HEK293 (cell line): ENCODE data around the gene PTTG1.

ENCODE experiments used
- CTCF ChIA-PET: fragments of 350-600 bp; formaldehyde crosslinking; extraction: SDS; loops from one replicate; lab custom pipeline; 2021; ENCODE audit warnings: antibody characterized with exemption; lab: Yijun Ruan, JAX
- POLR2A ChIA-PET: fragments of 300-600 bp; formaldehyde crosslinking; extraction: SDS; loops from one replicate; lab custom pipeline; 2020; ENCODE audit warnings: antibody characterized with exemption, inconsistent platforms; lab: Yijun Ruan, JAX
- H3K27ac ChIP-seq: fragments of 200-500 bp; sonication (Bioruptor generic); 2 replicates; pipeline ENCODE4 v1.5.1; 2014; ENCODE audit warnings: low read depth, low read length, control low read depth, inconsistent platforms; ENCODE audit errors: extremely low read depth
- H3K36me3 ChIP-seq, 2 experiments: fragments of 200-500 bp in 1 of 2; sonication (Bioruptor generic) in 1 of 2; 1 replicate in 1 of 2; 2 replicates in 1 of 2; pipeline ENCODE4 v1.5.1; 2014 to 2017; ENCODE audit warnings: inconsistent platforms in 2 of 2, low read length in 2 of 2; ENCODE audit not compliant: control insufficient read depth in 2 of 2, insufficient read depth in 1 of 2
- H3K4me1 ChIP-seq: fragments of 200-500 bp; sonication (Bioruptor generic); 2 replicates; pipeline ENCODE4 v1.5.1; 2014; ENCODE audit warnings: mild to moderate bottlenecking, low read length, inconsistent platforms; ENCODE audit not compliant: control insufficient read depth, insufficient read depth
- H3K4me3 ChIP-seq: 2 replicates; pipeline ENCODE4 v1.5.1; 2011; ENCODE audit warnings: low read depth, mild to moderate bottlenecking, control low read depth, low read length, moderate library complexity
- H3K9me3 ChIP-seq: fragments of 200-500 bp; sonication (Bioruptor generic); 2 replicates; pipeline ENCODE4 v1.5.1; 2014; ENCODE audit warnings: low read depth, low read length, inconsistent platforms; ENCODE audit not compliant: control insufficient read depth, insufficient read depth
- BCL11B ChIP-seq: fragments of 450-650 bp; formaldehyde crosslinking; IDR thresholded peaks from 2 replicates; pipeline ENCODE4 v1.5.1; 2016; ENCODE audit warnings: low read depth, missing biosample characterization, missing genetic modification characterization
- HOXA7 ChIP-seq: sonication (generic); formaldehyde crosslinking; IDR thresholded peaks from 2 replicates; pipeline ENCODE4 v1.8.1; 2022; ENCODE audit warnings: missing genetic modification reagents, borderline replicate concordance
- IKZF3 ChIP-seq: fragments of 450-650 bp; IDR thresholded peaks from 2 replicates; pipeline ENCODE4 v1.5.0; 2018; ENCODE audit warnings: missing biosample characterization, mild to moderate bottlenecking, missing genetic modification characterization, moderate library complexity
- KLF10 ChIP-seq: fragments of 450-650 bp; IDR thresholded peaks from 2 replicates; pipeline ENCODE4 v1.5.1; 2018; ENCODE audit warnings: missing biosample characterization, mild to moderate bottlenecking, missing genetic modification characterization
- YY1 ChIP-seq: fragments of 450-650 bp; formaldehyde crosslinking; IDR thresholded peaks from 2 replicates; pipeline ENCODE4 v1.5.1; 2018; ENCODE audit warnings: missing biosample characterization, missing genetic modification characterization
- ZFP41 ChIP-seq: fragments of 450-650 bp; formaldehyde crosslinking; IDR thresholded peaks from 2 replicates; pipeline ENCODE4 v1.5.1; 2016; ENCODE audit warnings: missing biosample characterization, missing genetic modification characterization, borderline replicate concordance
- ZNF10 ChIP-seq: fragments of 450-650 bp; formaldehyde crosslinking; IDR thresholded peaks from 2 replicates; pipeline ENCODE4 v1.5.1; 2017; ENCODE audit warnings: missing biosample characterization, missing genetic modification characterization
- ZNF133 ChIP-seq: fragments of 450-650 bp; formaldehyde crosslinking; IDR thresholded peaks from 2 replicates; pipeline ENCODE4 v1.5.1; 2016; ENCODE audit warnings: missing biosample characterization, missing genetic modification characterization
- ZNF146 ChIP-seq: fragments of 450-650 bp; formaldehyde crosslinking; IDR thresholded peaks from 2 replicates; pipeline ENCODE4 v1.5.1; 2016; ENCODE audit warnings: missing biosample characterization, missing genetic modification characterization
- ZNF19 ChIP-seq: fragments of 450-650 bp; formaldehyde crosslinking; IDR thresholded peaks from 2 replicates; pipeline ENCODE4; 2016; ENCODE audit warnings: missing biosample characterization, missing genetic modification characterization, low read depth
- ZNF2 ChIP-seq: fragments of 450-650 bp; formaldehyde crosslinking; IDR thresholded peaks from 2 replicates; pipeline ENCODE4 v1.5.1; 2016; ENCODE audit warnings: missing biosample characterization, missing genetic modification characterization
- ZNF202 ChIP-seq: fragments of 450-650 bp; formaldehyde crosslinking; IDR thresholded peaks from 2 replicates; pipeline ENCODE4 v1.5.1; 2016; ENCODE audit warnings: missing biosample characterization, missing genetic modification characterization, borderline replicate concordance
- ZNF302 ChIP-seq: fragments of 450-650 bp; formaldehyde crosslinking; IDR thresholded peaks from 2 replicates; pipeline ENCODE4 v1.5.1; 2016; ENCODE audit warnings: missing biosample characterization, missing genetic modification characterization, low read depth
- ZNF354C ChIP-seq: fragments of 450-650 bp; formaldehyde crosslinking; IDR thresholded peaks from 2 replicates; pipeline ENCODE4 v1.5.1; 2016; ENCODE audit warnings: missing biosample characterization, missing genetic modification characterization, low read depth, borderline replicate concordance
- ZNF560 ChIP-seq: fragments of 450-650 bp; formaldehyde crosslinking; IDR thresholded peaks from 2 replicates; pipeline ENCODE4 v1.5.1; 2017; ENCODE audit warnings: missing biosample characterization, missing genetic modification characterization, borderline replicate concordance
- ZNF610 ChIP-seq: fragments of 450-650 bp; formaldehyde crosslinking; IDR thresholded peaks from 2 replicates; pipeline ENCODE4 v1.5.1; 2016; ENCODE audit warnings: missing biosample characterization, missing genetic modification characterization, borderline replicate concordance
- ZNF701 ChIP-seq: fragments of 450-650 bp; formaldehyde crosslinking; IDR thresholded peaks from 2 replicates; pipeline ENCODE4 v1.5.1; 2016; ENCODE audit warnings: missing biosample characterization, missing genetic modification characterization
- TF ChIP-seq, protein P1 (sequence below): fragments of 450-650 bp; formaldehyde crosslinking; IDR thresholded peaks from 2 replicates; pipeline ENCODE4 v1.5.1; 2016; ENCODE audit warnings: missing biosample characterization, missing genetic modification characterization, borderline replicate concordance
- TF ChIP-seq, protein P2 (sequence below): fragments of 450-650 bp; formaldehyde crosslinking; optimal IDR thresholded peaks from 2 replicates; pipeline ENCODE3; 2016; ENCODE audit warnings: missing biosample characterization, mild to moderate bottlenecking, missing genetic modification characterization
- TF ChIP-seq, protein P3 (sequence below): fragments of 450-650 bp; formaldehyde crosslinking; IDR thresholded peaks from 2 replicates; pipeline ENCODE4 v1.5.1; 2016; ENCODE audit warnings: missing biosample characterization, missing genetic modification characterization

The PTTG1 gene

DNA sequence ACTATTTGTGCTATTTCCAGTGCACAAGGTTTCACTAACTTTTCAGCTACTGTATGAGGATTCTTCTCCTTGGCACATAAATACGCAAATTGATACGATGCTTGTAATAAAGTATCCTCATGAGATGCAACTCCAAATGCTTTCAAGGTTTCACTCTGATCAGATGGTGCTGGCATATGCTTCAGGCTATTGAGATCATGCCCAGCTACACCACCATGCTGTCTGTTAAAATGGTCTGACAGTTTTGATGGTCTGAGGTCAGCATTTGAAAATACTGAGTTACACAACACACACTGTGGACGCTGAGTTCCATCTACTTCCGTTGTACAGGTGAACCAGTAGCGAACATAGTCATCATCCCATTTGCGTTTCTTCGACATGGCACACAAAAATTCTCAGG, 26.5 kb upstream of the PTTG1 start (continued):
- TF ChIP-seq, protein P1, sequence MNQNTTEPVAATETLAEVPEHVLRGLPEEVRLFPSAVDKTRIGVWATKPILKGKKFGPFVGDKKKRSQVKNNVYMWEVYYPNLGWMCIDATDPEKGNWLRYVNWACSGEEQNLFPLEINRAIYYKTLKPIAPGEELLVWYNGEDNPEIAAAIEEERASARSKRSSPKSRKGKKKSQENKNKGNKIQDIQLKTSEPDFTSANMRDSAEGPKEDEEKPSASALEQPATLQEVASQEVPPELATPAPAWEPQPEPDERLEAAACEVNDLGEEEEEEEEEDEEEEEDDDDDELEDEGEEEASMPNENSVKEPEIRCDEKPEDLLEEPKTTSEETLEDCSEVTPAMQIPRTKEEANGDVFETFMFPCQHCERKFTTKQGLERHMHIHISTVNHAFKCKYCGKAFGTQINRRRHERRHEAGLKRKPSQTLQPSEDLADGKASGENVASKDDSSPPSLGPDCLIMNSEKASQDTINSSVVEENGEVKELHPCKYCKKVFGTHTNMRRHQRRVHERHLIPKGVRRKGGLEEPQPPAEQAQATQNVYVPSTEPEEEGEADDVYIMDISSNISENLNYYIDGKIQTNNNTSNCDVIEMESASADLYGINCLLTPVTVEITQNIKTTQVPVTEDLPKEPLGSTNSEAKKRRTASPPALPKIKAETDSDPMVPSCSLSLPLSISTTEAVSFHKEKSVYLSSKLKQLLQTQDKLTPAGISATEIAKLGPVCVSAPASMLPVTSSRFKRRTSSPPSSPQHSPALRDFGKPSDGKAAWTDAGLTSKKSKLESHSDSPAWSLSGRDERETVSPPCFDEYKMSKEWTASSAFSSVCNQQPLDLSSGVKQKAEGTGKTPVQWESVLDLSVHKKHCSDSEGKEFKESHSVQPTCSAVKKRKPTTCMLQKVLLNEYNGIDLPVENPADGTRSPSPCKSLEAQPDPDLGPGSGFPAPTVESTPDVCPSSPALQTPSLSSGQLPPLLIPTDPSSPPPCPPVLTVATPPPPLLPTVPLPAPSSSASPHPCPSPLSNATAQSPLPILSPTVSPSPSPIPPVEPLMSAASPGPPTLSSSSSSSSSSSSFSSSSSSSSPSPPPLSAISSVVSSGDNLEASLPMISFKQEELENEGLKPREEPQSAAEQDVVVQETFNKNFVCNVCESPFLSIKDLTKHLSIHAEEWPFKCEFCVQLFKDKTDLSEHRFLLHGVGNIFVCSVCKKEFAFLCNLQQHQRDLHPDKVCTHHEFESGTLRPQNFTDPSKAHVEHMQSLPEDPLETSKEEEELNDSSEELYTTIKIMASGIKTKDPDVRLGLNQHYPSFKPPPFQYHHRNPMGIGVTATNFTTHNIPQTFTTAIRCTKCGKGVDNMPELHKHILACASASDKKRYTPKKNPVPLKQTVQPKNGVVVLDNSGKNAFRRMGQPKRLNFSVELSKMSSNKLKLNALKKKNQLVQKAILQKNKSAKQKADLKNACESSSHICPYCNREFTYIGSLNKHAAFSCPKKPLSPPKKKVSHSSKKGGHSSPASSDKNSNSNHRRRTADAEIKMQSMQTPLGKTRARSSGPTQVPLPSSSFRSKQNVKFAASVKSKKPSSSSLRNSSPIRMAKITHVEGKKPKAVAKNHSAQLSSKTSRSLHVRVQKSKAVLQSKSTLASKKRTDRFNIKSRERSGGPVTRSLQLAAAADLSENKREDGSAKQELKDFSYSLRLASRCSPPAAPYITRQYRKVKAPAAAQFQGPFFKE (tag by site-specific recombination): no peak
- no peak for TF ChIP-seq HOXA7 (CRISPR knock-in tag)
- TF ChIP-seq ZNF354C (tag by site-specific recombination): no peak
- no peak for TF ChIP-seq YY1
- TF ChIP-seq ZFP41 (tag by site-specific recombination): no peak
- TF ChIP-seq, protein P2, sequence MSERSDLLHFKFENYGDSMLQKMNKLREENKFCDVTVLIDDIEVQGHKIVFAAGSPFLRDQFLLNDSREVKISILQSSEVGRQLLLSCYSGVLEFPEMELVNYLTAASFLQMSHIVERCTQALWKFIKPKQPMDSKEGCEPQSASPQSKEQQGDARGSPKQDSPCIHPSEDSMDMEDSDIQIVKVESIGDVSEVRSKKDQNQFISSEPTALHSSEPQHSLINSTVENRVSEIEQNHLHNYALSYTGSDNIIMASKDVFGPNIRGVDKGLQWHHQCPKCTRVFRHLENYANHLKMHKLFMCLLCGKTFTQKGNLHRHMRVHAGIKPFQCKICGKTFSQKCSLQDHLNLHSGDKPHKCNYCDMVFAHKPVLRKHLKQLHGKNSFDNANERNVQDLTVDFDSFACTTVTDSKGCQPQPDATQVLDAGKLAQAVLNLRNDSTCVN (tag by site-specific recombination): no peak

DNA sequence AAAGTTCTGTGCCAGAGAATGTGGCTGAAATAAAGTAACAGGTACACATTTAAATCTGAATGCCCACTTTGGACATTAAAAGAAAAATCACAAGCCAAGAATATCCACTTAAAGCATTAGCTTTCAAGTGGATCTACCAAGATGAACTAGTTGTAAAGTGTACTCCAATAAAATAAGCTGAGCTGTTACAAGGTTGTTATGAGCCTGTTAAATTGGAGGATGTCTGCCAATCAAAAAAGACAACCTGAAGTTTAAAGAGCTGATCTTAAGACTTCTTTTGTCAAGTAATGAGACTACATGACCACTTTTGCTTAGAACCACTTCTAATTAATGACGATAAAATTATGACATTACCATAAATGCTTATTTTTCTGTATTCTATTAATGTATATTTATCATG, 24.2 kb upstream of the PTTG1 start:
- Histone ChIP-seq H3K4me3 (no peak overlapping the region), H3K9me3 (no peaks in the 10 kb centered on the region), H3K27ac (no peak overlapping the region), H3K36me3 (peaks cover 13 to 28% of the 10 kb centered on the region in 2 experiments), H3K4me1 (peaks cover 5% of the 10 kb centered on the region)
- TF ChIP-seq BCL11B (tag by site-specific recombination) (no peak), IKZF3 (tag by site-specific recombination) (no peak), ZNF2 (tag by site-specific recombination) (no peak), ZNF202 (tag by site-specific recombination) (no peak), KLF10 (no peak), ZNF146 (tag by site-specific recombination) (no peak), ZNF133 (tag by site-specific recombination) (no peak), ZNF560 (tag by site-specific recombination) (no peak), ZNF302 (tag by site-specific recombination) (no peak), ZNF610 (tag by site-specific recombination) (no peak), ZNF19 (no peak), ZNF10 (tag by site-specific recombination) (no peak), ZNF701 (tag by site-specific recombination) (no peak)
- TF ChIP-seq, protein P3, sequence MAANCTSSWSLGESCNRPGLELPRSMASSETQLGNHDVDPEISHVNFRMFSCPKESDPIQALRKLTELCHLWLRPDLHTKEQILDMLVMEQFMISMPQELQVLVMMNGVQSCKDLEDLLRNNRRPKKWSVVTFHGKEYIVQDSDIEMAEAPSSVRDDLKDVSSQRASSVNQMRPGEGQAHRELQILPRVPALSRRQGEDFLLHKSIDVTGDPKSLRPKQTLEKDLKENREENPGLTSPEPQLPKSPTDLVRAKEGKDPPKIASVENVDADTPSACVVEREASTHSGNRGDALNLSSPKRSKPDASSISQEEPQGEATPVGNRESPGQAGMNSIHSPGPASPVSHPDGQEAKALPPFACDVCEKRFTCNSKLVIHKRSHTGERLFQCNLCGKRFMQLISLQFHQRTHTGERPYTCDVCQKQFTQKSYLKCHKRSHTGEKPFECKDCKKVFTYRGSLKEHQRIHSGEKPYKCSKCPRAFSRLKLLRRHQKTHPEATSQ (tag by site-specific recombination): no peak
- POLR2A ChIA-PET: no interaction called here
- CTCF ChIA-PET: interaction anchor here (0.7 to 0.9 kb wide), 3 partner anchors 33 to 376 kb away, joined by 3 to 4 read pairs (median 4); no protein-coding TSS in a partner anchor
